ENCODE measurements around the gene MLXIPL. TPM values are rescaled to one million over a fixed set of nuclear protein-coding genes. Genes with fewer than 3 reads are reported as not detected.
"Not testable (repeated sequence)": the region's sequence is repeated elsewhere in the genome, so short reads cannot be mapped to it uniquely, and the experiment has no call there.

Gene MLXIPL
- total RNA-seq, 3 donors from 2014 or later (not counting 1 experiment from before 2014, with no cell fraction given): not detected

GRCh38 chr7:73585196-73585595 is 39.1 kb downstream of the MLXIPL start:
- no peak for ATAC-seq
- Histone ChIP-seq H3K4me1 (ENCODE audit: control insufficient read depth, insufficient read depth, low read length) (peaks cover 14% of the 10 kb centered on the region), H3K4me3 (ENCODE audit: low read length) (no peak overlapping the region), H3K9me3 (ENCODE audit: control insufficient read depth, insufficient read depth, low read length) (no peaks in the 10 kb centered on the region), H3K27me3 (ENCODE audit: control insufficient read depth, insufficient read depth, low read length) (no peaks in the 10 kb centered on the region), H3K27ac (ENCODE audit: low read length) (no peak overlapping the region), H3K36me3 (ENCODE audit: control insufficient read depth, insufficient read depth, low read length) (no peaks in the 10 kb centered on the region)
- H3K4me3 Mint-ChIP-seq: no peak overlapping the region
- H3K36me3 Mint-ChIP-seq: no peaks in the 10 kb centered on the region
- TF ChIP-seq, protein P1, sequence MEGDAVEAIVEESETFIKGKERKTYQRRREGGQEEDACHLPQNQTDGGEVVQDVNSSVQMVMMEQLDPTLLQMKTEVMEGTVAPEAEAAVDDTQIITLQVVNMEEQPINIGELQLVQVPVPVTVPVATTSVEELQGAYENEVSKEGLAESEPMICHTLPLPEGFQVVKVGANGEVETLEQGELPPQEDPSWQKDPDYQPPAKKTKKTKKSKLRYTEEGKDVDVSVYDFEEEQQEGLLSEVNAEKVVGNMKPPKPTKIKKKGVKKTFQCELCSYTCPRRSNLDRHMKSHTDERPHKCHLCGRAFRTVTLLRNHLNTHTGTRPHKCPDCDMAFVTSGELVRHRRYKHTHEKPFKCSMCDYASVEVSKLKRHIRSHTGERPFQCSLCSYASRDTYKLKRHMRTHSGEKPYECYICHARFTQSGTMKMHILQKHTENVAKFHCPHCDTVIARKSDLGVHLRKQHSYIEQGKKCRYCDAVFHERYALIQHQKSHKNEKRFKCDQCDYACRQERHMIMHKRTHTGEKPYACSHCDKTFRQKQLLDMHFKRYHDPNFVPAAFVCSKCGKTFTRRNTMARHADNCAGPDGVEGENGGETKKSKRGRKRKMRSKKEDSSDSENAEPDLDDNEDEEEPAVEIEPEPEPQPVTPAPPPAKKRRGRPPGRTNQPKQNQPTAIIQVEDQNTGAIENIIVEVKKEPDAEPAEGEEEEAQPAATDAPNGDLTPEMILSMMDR (IDR thresholded peaks at IDR 0.05): no peak
- H3K27ac Mint-ChIP-seq: no peak overlapping the region
- H3K4me1 Mint-ChIP-seq: peaks cover 0 to 13% of the 10 kb centered on the region in 2 donors
- 83% methylated on average over 2 of the region's 2 CpGs for WGBS (ENCODE audit: insufficient coverage)
- intact Hi-C loops (cut with micrococcal nuclease): no loop called here
- no peaks in the 10 kb centered on the region for H3K27me3 Mint-ChIP-seq (ENCODE audit: low read depth in 2 of 2)
- no peaks in the 10 kb centered on the region for H3K9me3 Mint-ChIP-seq
- DNase-seq: no peak

- Mint-ChIP-seq H3K4me1 (peaks cover 11 to 25% of the 10 kb centered on the region in 2 donors), H3K27me3 (ENCODE audit: low read depth in 2 of 2) (no peaks in the 10 kb centered on the region), H3K27ac (no peak overlapping the region), H3K4me3 (no peak overlapping the region), H3K9me3 (no peaks in the 10 kb centered on the region), H3K36me3 (no peaks in the 10 kb centered on the region)
- no peak for DNase-seq
- no peaks in the 10 kb centered on the region for H3K27me3 ChIP-seq (ENCODE audit: control insufficient read depth, insufficient read depth, low read length)
- TF ChIP-seq, protein P1 (IDR thresholded peaks at IDR 0.05): no peak
- intact Hi-C loops (cut with micrococcal nuclease): no loop called here
- H3K4me3 ChIP-seq (ENCODE audit: low read length): no peak overlapping the region
- WGBS (ENCODE audit: insufficient coverage): 92% methylated on average over 6 of the region's 6 CpGs
- no peak overlapping the region for H3K27ac ChIP-seq (ENCODE audit: low read length)
- no peaks in the 10 kb centered on the region for H3K9me3 ChIP-seq (ENCODE audit: control insufficient read depth, insufficient read depth, low read length)
- ATAC-seq: no peak
- peaks cover 22% of the 10 kb centered on the region for H3K4me1 ChIP-seq (ENCODE audit: control insufficient read depth, insufficient read depth, low read length)
- no peaks in the 10 kb centered on the region for H3K36me3 ChIP-seq (ENCODE audit: control insufficient read depth, insufficient read depth, low read length)
Observed at GRCh38 chr7:73582664-73583202, 41.6 kb downstream of the MLXIPL start.

GRCh38 chr7:73581006-73581405 is 43.3 kb downstream of the MLXIPL start:
- H3K36me3 ChIP-seq (ENCODE audit: control insufficient read depth, insufficient read depth, low read length); H3K27ac ChIP-seq (ENCODE audit: low read length); H3K9me3 ChIP-seq (ENCODE audit: control insufficient read depth, insufficient read depth, low read length); H3K36me3 Mint-ChIP-seq; H3K9me3 Mint-ChIP-seq; H3K4me3 ChIP-seq (ENCODE audit: low read length); ATAC-seq; H3K27ac Mint-ChIP-seq; intact Hi-C loops (cut with micrococcal nuclease); H3K27me3 Mint-ChIP-seq (ENCODE audit: low read depth in 2 of 2); H3K4me3 Mint-ChIP-seq; H3K27me3 ChIP-seq (ENCODE audit: control insufficient read depth, insufficient read depth, low read length); DNase-seq: not testable (repeated sequence)
- WGBS (ENCODE audit: insufficient coverage): 83% methylated on average over 9 of the region's 9 CpGs
- peaks cover 19% of the 10 kb centered on the region for H3K4me1 ChIP-seq (ENCODE audit: control insufficient read depth, insufficient read depth, low read length)
- peaks cover 11 to 26% of the 10 kb centered on the region in 2 donors for H3K4me1 Mint-ChIP-seq

GRCh38 chr7:73578342-73579128 is 45.8 kb downstream of the MLXIPL start, which contains the start of gene TBL2:
Gene TBL2 (minus strand): TSS chr7:73578579. CDS start chr7:73578549, 30 bp downstream.
- Histone ChIP-seq H3K27me3 (ENCODE audit: control insufficient read depth, insufficient read depth, low read length) (no peaks in the 10 kb centered on the region), H3K9me3 (ENCODE audit: control insufficient read depth, insufficient read depth, low read length) (no peaks in the 10 kb centered on the region), H3K36me3 (ENCODE audit: control insufficient read depth, insufficient read depth, low read length) (peaks cover 12% of the 10 kb centered on the region), H3K4me1 (ENCODE audit: control insufficient read depth, insufficient read depth, low read length) (peaks cover 19% of the 10 kb centered on the region), H3K27ac (ENCODE audit: low read length) (peak within 1 kb of the TSS; percentile 74), H3K4me3 (ENCODE audit: low read length) (peak within 1 kb of the TSS; percentile 92)
- intact Hi-C loops (cut with micrococcal nuclease): loop anchor here (1.0 kb wide), 3 partner anchors 21 to 160 kb away; partner anchors contain the start of genes ABHD11, BAZ1B and BCL7B
- peaks cover 11 to 31% of the 10 kb centered on the region in 2 donors for H3K4me1 Mint-ChIP-seq
- ATAC-seq (peak; percentile 87 to 96 (median 89)), DNase-seq (peak; percentile 99)
- H3K27me3 Mint-ChIP-seq (ENCODE audit: low read depth in 2 of 2): no peaks in the 10 kb centered on the region
- TF ChIP-seq, protein P1 (IDR thresholded peaks at IDR 0.05): no peak
- peak within 1 kb of the TSS; percentile 96 to 100 for H3K27ac Mint-ChIP-seq
- under 1% methylated on average over 75 of the region's 75 CpGs for WGBS (ENCODE audit: insufficient coverage)
- no peaks in the 10 kb centered on the region for H3K9me3 Mint-ChIP-seq
- H3K4me3 Mint-ChIP-seq: peak within 1 kb of the TSS; percentile 100
- no peaks in the 10 kb centered on the region for H3K36me3 Mint-ChIP-seq

All from natural killer cell (primary cell).